Ishikawa (cell line): ENCODE measurements around the gene PLXNC1.

Experiments
- CEBPB ChIP-seq: IDR thresholded peaks from 2 replicates; pipeline ENCODE4 v1.6.1; 2012
- CREB1 ChIP-seq: IDR thresholded peaks from 2 replicates; pipeline ENCODE4 v1.6.1; 2012; ENCODE audit warnings: low read depth
- EGR1 ChIP-seq: IDR thresholded peaks from 2 replicates; pipeline ENCODE4 v1.6.1; 2012
- EP300 ChIP-seq: IDR thresholded peaks from 2 replicates; pipeline ENCODE4 v1.6.1; 2012; ENCODE audit warnings: borderline replicate concordance
- FOXM1 ChIP-seq: IDR thresholded peaks from 2 replicates; pipeline ENCODE4 v1.6.1; 2012; ENCODE audit warnings: low read depth, borderline replicate concordance
- NFIC ChIP-seq: IDR thresholded peaks from 2 replicates; pipeline ENCODE4 v1.6.1; 2012
- RAD21 ChIP-seq: IDR thresholded peaks from 2 replicates; pipeline ENCODE4 v1.6.1; 2012; ENCODE audit warnings: low read depth
- TCF12 ChIP-seq: IDR thresholded peaks from 2 replicates; pipeline ENCODE4 v1.6.1; 2012; ENCODE audit warnings: low read depth
- TEAD4 ChIP-seq: IDR thresholded peaks from 2 replicates; pipeline ENCODE4 v1.6.1; 2012
- YY1 ChIP-seq: IDR thresholded peaks from 2 replicates; pipeline ENCODE4 v1.6.1; 2012; ENCODE audit warnings: low read depth
- ZBTB7A ChIP-seq: IDR thresholded peaks from 2 replicates; pipeline ENCODE4 v1.6.1; 2012; ENCODE audit warnings: low read depth
- TF ChIP-seq, protein P1 (sequence below): IDR thresholded peaks from 2 replicates; pipeline ENCODE4 v1.6.1; 2012
- TF ChIP-seq, protein P2 (sequence below): IDR thresholded peaks from 2 replicates; pipeline ENCODE4 v1.6.1; 2012
- TF ChIP-seq, protein P3 (sequence below): IDR thresholded peaks from 2 replicates; pipeline ENCODE4 v1.6.1; 2012; ENCODE audit warnings: low read depth, mild to moderate bottlenecking

PLXNC1 gene

DNA sequence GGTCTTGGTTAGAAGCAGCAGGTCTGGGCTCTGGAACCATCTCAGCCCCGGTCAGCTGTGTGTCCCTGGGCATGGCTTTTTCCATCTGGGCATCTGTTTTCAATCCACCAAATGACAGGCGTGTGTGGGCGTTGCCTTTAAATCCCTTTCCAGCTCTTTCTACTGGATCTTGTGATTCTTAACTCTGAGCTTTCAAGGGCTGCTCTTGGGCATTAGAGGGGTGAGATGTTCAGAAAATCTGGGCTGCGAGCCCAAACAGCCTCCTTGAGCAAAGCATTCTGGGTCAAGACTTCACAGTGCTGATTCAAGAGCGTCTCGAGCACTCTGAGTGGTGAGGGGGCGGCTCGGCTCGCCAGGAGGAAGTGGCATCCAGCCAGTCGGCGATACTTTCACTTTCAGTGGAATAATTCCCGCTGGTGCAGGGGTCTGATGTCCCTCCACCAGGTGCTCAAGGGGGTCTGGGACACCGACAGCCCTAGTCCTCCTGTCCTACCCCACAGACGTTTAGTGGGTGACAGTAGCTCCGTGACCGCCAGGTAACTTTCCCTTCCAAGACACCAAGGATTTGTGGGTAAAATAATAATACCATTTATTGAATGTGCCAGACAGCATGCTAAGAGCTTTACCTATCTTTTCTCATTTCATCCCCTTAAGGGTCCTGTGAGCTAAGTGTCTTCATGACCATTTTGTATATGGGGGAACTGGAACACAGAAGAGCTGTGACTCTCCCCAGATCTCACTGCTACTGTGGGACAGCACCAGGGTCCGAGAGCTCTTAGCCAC is 114.0 kb downstream of the PLXNC1 start:
- TF ChIP-seq RAD21 (no peak), EGR1 (peak; percentile 37; the same call in 1 of the 2 replicates)

DNA sequence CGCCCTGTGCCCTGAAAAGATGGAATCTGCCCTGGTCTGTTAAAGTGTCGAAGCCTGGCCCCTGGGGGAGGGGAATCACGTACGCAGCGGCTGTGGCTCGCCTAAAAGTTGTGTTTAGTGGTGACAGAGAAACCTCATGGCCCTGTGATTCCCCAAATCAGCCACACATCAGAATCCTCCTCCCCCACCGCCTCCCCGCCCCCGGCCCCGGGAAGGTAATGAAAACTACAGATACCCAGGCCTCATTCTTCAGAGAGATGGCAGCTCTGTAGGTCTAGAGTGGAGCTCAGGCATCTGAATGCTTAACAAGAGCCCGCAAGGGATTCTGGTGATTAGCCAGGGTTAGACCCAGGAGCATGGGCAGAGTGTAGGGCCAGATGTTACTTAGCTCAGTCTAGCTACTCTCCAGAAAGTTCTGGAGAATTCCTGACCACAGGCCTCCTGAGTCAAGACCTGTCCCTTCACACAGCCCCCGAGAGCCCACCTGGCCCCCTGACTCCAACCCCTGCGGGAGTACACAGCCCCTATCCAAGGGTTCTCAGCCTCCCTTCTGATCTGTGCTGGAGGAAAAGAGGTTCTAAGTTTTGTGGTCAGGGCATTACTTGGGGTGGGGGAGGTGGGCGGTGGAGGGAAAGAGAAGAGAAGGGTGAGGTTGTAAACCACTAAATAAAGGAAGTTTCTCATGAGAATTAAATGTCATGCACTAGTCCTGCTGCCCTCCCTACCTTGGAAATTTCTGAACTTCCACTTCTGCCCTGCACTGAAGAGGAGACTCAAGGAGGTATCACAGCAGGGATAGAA is 114.8 kb downstream of the PLXNC1 start:
- TF ChIP-seq, protein P1, sequence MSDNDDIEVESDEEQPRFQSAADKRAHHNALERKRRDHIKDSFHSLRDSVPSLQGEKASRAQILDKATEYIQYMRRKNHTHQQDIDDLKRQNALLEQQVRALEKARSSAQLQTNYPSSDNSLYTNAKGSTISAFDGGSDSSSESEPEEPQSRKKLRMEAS: no peak

DNA sequence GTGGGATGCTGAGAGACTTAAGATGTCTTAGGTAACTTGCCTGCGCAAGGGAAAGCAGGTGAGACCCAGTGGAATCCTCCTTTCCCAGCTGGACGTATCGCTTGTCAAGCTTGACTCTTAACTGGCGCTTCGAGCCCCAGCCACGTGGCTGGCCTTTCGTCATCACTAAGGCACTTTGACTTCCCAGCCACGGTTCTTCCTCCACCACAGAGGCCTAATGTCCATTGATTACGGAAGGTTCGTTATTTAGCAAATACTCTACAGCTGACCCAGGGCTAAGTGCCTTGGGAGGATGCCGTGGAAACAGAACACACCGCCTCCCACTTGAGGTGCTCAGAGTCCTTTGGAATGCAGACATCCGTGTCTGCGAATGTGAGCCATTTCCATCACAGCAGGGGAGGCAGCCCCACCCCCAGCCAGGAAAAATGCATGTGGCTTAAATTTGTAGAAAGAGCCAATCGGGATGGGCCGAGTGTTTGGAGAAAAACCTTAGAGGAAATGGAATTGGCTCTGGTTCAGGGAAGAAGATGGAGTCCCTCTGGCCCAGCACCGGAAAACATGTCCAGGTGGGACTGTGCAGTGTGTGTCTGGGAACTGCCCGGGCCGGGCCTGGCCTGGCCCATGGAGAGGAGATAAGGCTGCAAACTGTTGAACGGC is 115.7 kb downstream of the PLXNC1 start:
- TF ChIP-seq NFIC: no peak
- no peak for TF ChIP-seq TEAD4
- no peak for TF ChIP-seq EP300
- no peak for TF ChIP-seq EGR1
- no peak for TF ChIP-seq YY1

DNA sequence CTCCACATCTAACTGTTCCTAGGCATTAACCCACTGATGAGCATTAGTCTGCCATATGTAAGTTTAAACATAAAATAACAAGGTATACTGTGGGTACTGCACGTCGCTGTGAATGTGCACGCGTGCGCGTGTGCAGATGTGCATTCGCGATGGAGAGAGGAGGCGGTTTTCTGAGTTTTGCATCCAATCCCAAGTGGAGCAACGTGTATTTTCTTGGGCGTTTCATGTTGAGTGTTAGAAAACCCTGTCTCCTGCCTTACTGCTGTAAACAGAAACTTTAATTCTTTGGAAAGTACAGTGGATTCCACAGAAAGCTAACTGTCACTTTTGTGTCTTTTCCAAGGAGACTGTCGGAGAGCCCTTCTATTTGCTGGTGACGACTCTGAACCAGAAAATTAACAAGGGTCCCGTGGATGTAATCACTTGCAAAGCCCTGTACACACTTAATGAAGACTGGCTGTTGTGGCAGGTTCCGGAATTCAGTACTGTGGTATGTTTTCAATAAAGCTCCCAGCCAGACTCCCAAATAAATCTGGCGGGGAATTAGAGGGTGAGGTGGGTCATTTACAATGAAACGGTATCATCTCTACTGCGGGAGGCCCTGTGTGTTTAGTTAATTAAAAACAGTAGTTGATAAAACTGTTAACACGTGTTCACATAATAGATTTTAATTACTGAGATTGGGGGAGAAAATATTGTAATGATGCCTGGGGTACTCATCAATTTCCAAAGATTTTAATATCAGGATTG is 116.5 kb downstream of the PLXNC1 start:
- TF ChIP-seq TEAD4: no peak
- TF ChIP-seq NFIC: no peak

DNA sequence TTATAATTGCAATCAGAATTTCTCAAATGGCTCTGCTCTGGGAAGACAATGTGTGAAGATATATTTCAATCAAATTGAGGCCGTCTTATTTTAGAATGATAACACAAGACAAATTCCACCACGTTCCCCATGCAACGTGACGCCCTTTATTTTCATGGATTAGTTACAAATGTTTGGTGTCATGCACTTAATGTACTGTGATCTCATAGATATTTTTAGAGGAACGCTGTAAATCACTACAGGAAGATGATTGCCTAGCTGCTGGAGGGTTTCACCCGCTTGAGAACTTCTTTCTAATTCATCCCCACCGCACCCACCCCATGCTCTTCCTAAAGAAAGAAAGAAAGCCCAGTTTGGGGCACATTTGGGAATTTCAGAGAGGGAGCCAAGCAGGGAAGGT is 117.2 kb downstream of the PLXNC1 start:
- TF ChIP-seq, protein P1: no peak

DNA sequence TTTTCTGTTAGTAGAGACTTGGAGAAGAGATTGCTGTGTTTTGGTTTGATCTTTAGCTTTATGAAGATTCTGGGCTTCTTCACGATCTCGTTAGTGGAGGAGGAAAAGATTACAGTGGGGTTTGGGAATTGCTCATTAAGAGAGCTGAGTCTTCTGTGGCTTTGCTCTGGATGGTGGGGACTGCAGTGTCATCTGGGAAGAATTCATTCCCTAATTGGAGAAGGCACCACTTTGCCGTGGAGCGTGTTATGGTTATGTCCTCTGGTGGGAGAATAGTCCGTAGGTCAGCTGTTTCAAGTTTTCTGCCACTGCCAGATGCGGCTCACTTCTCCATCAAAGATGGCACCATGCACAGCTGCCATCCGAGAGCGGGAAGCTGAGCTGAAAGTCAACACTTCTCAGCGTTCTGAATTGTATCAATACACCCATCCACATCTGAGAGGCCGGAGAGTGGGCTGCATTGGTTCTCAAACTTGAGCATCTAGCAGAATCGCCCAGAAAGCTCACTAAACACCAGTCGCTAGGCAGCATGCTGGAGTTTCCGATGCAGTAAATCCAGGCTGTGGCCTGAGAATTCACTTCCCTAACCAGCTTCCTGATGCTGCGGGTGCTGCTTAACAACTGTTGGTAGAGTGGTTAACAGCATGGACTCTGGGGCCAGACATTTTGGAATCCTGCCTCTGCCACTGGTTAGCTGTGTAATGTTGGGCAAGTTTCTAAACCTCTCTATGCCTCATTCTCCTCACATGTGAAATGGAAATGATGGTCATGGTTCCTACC is 117.8 kb downstream of the PLXNC1 start:
- no peak for TF ChIP-seq ZBTB7A
- no peak for TF ChIP-seq EGR1
- no peak for TF ChIP-seq YY1
- TF ChIP-seq, protein P2, sequence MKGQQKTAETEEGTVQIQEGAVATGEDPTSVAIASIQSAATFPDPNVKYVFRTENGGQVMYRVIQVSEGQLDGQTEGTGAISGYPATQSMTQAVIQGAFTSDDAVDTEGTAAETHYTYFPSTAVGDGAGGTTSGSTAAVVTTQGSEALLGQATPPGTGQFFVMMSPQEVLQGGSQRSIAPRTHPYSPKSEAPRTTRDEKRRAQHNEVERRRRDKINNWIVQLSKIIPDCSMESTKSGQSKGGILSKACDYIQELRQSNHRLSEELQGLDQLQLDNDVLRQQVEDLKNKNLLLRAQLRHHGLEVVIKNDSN: no peak
- TF ChIP-seq, protein P1: no peak
- no peak for TF ChIP-seq TEAD4
- TF ChIP-seq RAD21: no peak
- no peak for TF ChIP-seq TCF12

DNA sequence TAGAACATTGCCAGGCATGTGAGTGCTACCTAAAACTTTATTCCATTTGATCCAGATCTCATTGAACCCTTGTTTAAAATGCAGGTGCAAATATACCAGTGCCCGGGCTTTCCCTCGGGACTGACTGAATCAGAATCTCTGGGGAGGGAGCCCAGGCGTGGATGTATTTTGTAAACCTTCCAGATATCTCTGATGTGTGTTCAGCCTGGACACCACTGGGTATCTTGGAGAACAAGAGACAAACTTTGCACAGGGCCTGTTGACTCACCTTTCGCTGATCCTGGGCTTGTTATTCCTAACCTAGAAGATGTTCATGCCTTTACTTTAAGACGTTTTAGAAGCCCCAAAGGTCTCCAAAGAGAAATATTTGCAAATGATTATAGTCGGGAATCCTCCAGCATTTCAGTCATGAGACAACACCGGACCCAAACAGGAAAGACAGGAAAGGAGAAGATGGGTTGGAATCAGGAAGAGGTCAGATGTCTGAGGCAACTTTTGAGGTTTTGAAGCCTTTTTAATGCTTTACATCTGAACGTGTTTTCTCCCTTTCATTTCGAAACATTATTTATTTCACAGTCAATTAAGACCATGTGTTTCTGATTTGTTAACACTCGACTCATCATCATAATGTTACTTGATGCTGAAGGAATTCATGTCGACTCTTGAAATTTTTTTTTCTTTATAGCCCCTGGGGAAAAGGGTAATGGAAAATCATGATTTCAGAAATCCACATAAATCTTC is 118.6 kb downstream of the PLXNC1 start:
- TF ChIP-seq EP300 (no peak), NFIC (no peak), CEBPB (no peak), ZBTB7A (no peak), CREB1 (no peak), FOXM1 (no peak), TEAD4 (no peak)
- TF ChIP-seq, protein P3, sequence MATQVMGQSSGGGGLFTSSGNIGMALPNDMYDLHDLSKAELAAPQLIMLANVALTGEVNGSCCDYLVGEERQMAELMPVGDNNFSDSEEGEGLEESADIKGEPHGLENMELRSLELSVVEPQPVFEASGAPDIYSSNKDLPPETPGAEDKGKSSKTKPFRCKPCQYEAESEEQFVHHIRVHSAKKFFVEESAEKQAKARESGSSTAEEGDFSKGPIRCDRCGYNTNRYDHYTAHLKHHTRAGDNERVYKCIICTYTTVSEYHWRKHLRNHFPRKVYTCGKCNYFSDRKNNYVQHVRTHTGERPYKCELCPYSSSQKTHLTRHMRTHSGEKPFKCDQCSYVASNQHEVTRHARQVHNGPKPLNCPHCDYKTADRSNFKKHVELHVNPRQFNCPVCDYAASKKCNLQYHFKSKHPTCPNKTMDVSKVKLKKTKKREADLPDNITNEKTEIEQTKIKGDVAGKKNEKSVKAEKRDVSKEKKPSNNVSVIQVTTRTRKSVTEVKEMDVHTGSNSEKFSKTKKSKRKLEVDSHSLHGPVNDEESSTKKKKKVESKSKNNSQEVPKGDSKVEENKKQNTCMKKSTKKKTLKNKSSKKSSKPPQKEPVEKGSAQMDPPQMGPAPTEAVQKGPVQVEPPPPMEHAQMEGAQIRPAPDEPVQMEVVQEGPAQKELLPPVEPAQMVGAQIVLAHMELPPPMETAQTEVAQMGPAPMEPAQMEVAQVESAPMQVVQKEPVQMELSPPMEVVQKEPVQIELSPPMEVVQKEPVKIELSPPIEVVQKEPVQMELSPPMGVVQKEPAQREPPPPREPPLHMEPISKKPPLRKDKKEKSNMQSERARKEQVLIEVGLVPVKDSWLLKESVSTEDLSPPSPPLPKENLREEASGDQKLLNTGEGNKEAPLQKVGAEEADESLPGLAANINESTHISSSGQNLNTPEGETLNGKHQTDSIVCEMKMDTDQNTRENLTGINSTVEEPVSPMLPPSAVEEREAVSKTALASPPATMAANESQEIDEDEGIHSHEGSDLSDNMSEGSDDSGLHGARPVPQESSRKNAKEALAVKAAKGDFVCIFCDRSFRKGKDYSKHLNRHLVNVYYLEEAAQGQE: no peak
